Peyer's patch (tissue), 4 donors: ENCODE measurements around the gene ICAM5. TPM values are rescaled to one million over a fixed set of nuclear protein-coding genes. Genes with fewer than 3 reads are reported as not detected.
"Not testable (repeated sequence)": the region's sequence is repeated elsewhere in the genome, so short reads cannot be mapped to it uniquely, and the experiment has no call there.

Experiments
- DNase-seq, 3 donors: peaks; one replicate each; pipeline ENCODE4 v3.0.0-alpha.2; 2017 to 2019
- H3K27ac ChIP-seq, 4 donors: fragments of 200-600 bp; sonication (generic); one replicate each; pipeline ENCODE4 v1.5.1; 2016 to 2019
- H3K27me3 ChIP-seq, 2 donors: fragments of 200-600 bp; sonication (generic); one replicate each; pipeline ENCODE4 v1.5.1; 2019
- H3K36me3 ChIP-seq, 3 donors: fragments of 200-600 bp; sonication (generic); one replicate each; pipeline ENCODE4 v1.5.1; 2016 to 2019
- H3K4me1 ChIP-seq, 4 donors: fragments of 200-600 bp; sonication (generic); one replicate each; pipeline ENCODE4 v1.5.1; 2016 to 2019
- H3K4me3 ChIP-seq, 4 donors: fragments of 200-600 bp; sonication (generic); 1 replicate in 3 of 4; 2 replicates in 1 of 4; pipeline ENCODE4 v1.5.1; 2016 to 2019; ENCODE audit warnings: mild to moderate bottlenecking in 1 of 4
- H3K9me3 ChIP-seq, 4 donors: fragments of 200-600 bp; sonication (generic); one replicate each; pipeline ENCODE4 v1.5.1; 2016 to 2019; ENCODE audit warnings: mild to moderate bottlenecking in 1 of 4
- POLR2A ChIP-seq, 2 donors: fragments of 450-650 bp; IDR thresholded peaks; one replicate each; pipeline ENCODE4 v1.5.1; 2017; ENCODE audit warnings: antibody characterized with exemption in 2 of 2, mild to moderate bottlenecking in 2 of 2, moderate library complexity in 2 of 2
- total RNA-seq, 4 donors: library from RNA; depleted of rRNA; stranded (reverse); fragments of >200 nt; gene quantifications; one replicate each; pipeline ENCODE4 v1.1.0, GENCODE V29; 2016
- TF ChIP-seq, protein P1 (sequence below), 6 experiments: fragments of 450-650 bp in 4 of 6; fragments of 200-600 bp in 2 of 6; sonication (generic) in 1 of 6; IDR thresholded peaks; one replicate each; pipeline ENCODE4 v1.5.1; 2017 to 2019; ENCODE audit warnings: antibody characterized with exemption in 6 of 6, mild to moderate bottlenecking in 3 of 6, moderate library complexity in 1 of 6

The ICAM5 gene
- total RNA-seq, 4 donors from 2014 or later: 0.27 TPM; not detected in 3

DNA sequence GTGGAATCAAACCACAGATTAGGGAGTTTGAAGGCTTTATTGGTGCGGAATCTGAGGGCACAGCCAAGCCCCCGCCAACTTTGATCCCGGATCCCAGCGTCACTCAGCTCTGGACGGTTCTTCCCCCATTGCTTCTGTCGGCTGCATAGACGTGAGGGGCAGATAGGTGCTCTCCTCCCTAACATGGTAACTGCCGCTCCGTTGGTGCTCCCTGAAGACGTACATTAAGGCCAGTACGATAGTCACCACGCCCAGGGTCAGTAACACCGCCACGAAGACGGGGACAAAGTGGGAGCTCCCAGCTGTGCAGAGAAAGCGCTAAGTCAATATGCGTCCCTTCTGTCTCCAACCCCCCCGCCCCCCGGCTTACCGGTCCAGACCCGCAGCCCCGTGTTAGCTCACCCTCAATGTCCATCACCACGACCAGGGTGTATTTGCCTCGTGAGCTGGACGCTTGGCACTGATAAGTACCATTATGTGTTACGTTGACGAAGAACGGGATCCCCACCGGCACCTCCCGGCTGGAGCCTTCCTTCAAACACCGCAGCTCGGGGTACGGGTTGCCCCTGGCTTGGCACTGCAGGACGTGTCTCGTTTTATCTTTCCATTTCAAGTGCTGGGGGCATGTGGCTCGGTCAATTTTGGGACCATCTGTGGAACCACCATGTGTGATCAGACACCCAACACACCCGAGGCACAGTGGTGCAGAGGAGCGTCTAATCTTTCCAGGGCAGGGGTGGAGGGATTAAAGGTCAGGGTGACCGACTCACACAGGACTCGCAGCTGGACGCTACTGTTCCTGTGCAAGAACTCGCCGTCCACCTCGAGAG lies 44.2 kb downstream of the ICAM5 start:
- H3K36me3 ChIP-seq: peaks cover 0 to 16% (median 0%) of the 10 kb centered on the region in 3 donors
- H3K27me3 ChIP-seq: no peaks in the 10 kb centered on the region
- TF ChIP-seq POLR2A (IDR thresholded peaks at IDR 0.05): no peak
- TF ChIP-seq, protein P1, sequence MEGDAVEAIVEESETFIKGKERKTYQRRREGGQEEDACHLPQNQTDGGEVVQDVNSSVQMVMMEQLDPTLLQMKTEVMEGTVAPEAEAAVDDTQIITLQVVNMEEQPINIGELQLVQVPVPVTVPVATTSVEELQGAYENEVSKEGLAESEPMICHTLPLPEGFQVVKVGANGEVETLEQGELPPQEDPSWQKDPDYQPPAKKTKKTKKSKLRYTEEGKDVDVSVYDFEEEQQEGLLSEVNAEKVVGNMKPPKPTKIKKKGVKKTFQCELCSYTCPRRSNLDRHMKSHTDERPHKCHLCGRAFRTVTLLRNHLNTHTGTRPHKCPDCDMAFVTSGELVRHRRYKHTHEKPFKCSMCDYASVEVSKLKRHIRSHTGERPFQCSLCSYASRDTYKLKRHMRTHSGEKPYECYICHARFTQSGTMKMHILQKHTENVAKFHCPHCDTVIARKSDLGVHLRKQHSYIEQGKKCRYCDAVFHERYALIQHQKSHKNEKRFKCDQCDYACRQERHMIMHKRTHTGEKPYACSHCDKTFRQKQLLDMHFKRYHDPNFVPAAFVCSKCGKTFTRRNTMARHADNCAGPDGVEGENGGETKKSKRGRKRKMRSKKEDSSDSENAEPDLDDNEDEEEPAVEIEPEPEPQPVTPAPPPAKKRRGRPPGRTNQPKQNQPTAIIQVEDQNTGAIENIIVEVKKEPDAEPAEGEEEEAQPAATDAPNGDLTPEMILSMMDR (IDR thresholded peaks at IDR 0.05): no peak
- no peaks in the 10 kb centered on the region for H3K9me3 ChIP-seq
- H3K27ac ChIP-seq: peak overlapping the region; percentile 85 to 97 (median 90)
- peak overlapping the region; percentile 72 to 83 (median 78) for H3K4me3 ChIP-seq
- H3K4me1 ChIP-seq: peaks cover 0 to 12% (median 8%) of the 10 kb centered on the region in 4 donors
- DNase-seq: peak in 1 of 3 donors; percentile 68

DNA sequence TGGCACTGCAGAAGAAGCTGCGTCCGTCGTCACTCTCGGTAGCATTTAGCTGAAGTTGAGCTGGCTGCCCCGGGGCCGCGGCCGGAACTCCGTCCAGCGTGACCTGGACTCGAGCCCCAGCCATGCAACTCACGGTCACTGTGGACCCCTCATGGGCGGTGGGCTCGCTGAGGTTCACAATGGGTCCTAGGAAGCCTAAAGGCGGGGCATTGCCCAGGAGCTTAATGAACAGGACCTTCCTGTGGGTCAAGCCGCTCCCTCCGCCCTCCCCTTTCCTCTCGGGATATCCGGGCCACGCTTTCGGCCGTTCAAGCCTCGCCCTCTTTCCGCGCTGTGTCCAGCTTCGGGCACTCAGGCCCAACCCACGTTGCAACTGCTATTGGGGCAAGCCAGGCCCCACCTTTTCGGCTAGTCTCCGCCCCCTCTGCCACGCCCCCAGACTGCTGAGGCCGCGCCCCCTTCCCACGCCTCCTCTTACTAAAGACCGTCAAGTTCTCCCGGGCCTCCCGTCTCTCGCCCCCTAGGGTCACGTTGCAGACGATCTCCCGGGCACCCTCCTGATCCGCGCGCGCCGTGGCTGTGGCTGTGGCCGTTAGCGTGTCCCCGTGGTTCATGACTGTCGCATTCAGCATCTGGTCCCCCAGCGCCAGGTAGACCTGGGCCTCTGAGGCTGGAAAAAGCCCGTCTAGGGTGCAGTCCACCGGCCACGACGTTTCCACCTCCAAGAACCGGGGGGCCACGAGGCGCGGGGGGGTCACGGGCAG lies 45.0 kb downstream of the ICAM5 start:
- peak; percentile 49 to 57 for TF ChIP-seq POLR2A (IDR thresholded peaks at IDR 0.05)
- TF ChIP-seq, protein P1 (IDR thresholded peaks at IDR 0.05): peak in 2 of 6 experiments; percentile 14 to 15
- H3K4me3 ChIP-seq: peak overlapping the region; percentile 72 to 83 (median 78)
- H3K36me3 ChIP-seq: peaks cover 0 to 8% (median 0%) of the 10 kb centered on the region in 3 donors
- H3K27ac ChIP-seq: peak overlapping the region; percentile 85 to 97 (median 90)
- peaks cover 0 to 12% (median 8%) of the 10 kb centered on the region in 4 donors for H3K4me1 ChIP-seq
- peak; percentile 61 to 98 (median 95) for DNase-seq
- no peaks in the 10 kb centered on the region for H3K27me3 ChIP-seq
- H3K9me3 ChIP-seq: no peaks in the 10 kb centered on the region

DNA sequence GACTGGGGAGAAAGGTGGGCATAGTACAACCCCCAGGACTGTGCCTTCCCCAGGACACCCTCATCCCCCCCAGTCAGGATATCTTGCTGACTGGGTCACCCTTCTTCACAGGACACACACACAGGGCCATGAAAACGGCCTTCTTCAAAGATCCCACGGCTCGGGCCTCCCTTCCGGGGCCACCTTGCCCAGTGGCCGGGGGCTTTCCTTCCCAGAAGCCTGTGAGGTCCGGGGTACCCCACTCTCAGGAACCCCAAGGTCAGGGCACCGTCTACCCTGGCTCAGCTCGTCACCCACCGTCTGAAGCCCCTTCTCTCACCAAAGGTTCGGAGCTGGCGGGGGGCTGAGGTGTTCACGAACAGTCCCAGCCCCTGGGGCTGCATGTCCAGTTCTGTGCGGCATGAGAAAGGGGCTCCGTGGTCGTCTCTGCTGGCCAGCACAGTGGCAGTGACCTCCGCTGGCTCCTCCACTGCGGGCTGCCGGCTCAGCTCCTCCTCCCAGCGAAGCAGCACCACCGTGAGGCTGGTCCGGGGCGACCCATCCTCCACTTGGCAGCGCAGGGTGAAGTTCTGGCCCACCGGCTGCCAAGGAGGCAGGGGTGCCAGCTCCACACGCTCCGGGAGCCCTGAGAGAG lies 45.7 kb downstream of the ICAM5 start:
- Histone ChIP-seq H3K4me3 (peak overlapping the region in 2 of 4 donors; percentile 72 to 75), H3K27me3 (no peaks in the 10 kb centered on the region), H3K36me3 (peaks cover 0 to 1% (median 0%) of the 10 kb centered on the region in 3 donors), H3K4me1 (peaks cover 0 to 12% (median 8%) of the 10 kb centered on the region in 4 donors), H3K9me3 (no peaks in the 10 kb centered on the region), H3K27ac (peak overlapping the region in 1 of 4 donors; percentile 88)
- TF ChIP-seq, protein P1 (IDR thresholded peaks at IDR 0.05): no peak
- TF ChIP-seq POLR2A (IDR thresholded peaks at IDR 0.05): no peak
- DNase-seq: no peak

DNA sequence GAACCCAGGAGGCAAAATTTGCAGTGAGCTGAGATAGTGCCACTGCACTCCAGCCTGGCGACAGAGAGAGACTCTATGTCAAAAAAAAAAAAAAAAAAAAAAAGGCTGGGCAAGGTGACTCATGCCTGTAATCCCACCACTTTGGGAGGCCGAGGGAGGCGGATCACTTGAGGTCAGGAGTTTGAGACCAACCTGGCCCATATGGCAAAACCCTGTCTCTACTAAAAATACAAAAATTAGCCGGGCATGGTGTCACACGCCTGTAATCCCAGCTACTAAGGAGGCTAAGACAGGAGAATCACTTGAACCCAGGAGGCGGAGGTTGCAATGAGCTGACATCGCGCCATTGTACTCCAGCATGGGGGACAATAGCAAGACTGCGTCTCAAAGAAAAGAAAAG lies 47.0 kb downstream of the ICAM5 start:
- DNase-seq, H3K27ac ChIP-seq, H3K36me3 ChIP-seq, H3K27me3 ChIP-seq, H3K4me1 ChIP-seq, H3K4me3 ChIP-seq, H3K9me3 ChIP-seq: not testable (repeated sequence)

DNA sequence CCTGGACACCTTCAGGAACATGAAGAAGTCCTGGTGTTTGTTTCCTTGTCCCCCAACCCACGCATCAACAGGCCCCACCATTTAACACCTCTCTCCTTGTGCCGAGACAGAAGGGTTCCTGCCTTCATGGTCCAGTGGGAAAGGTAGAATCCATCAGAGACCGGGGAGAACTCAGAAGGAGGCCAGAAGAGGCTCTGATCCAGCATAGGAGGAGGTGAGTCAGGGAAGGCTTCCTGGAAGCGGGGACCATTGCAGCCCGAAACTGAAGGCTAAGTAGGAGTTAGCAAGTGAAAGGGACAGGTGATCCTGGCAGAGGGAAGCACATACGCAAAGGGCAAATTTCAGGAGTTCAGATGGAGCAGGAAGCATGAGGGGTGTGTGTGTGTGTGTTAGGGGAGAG lies 49.2 kb downstream of the ICAM5 start:
- Histone ChIP-seq H3K36me3 (no peaks in the 10 kb centered on the region), H3K27ac (peak overlapping the region; percentile 22 to 85 (median 53)), H3K4me3 (peak overlapping the region; percentile 22 to 53 (median 42)), H3K27me3 (no peaks in the 10 kb centered on the region), H3K9me3 (no peaks in the 10 kb centered on the region), H3K4me1 (peaks cover 0 to 5% (median 0%) of the 10 kb centered on the region in 4 donors)
- TF ChIP-seq POLR2A (IDR thresholded peaks at IDR 0.05): no peak
- TF ChIP-seq, protein P1 (IDR thresholded peaks at IDR 0.05): no peak
- no peak for DNase-seq
